ENCODE measurements around the gene HIGD1C. TPM values are rescaled to one million over a fixed set of nuclear protein-coding genes. Genes with fewer than 3 reads are reported as not detected.
"Not testable (repeated sequence)": the region's sequence is repeated elsewhere in the genome, so short reads cannot be mapped to it uniquely, and the experiment has no call there.

The HIGD1C gene
- total RNA-seq, 2 donors from 2014 or later: not detected

- no peak for TF ChIP-seq CTCF (IDR thresholded peaks at IDR 0.05)
- Histone ChIP-seq H3K4me1 (no peaks in the 10 kb centered on the region), H3K36me3 (no peaks in the 10 kb centered on the region), H3K9ac (ENCODE audit: low read depth in 2 of 2, low read length in 2 of 2) (no peak overlapping the region), H3K9me3 (no peaks in the 10 kb centered on the region), H3K27ac (no peak overlapping the region), H3K4me3 (no peak overlapping the region), H3K27me3 (no peaks in the 10 kb centered on the region)
- intact Hi-C loops (cut with DNase I): no loop called here
- DNase-seq: no peak
Measured at GRCh38 chr12:50948798-50949197, 3.5 kb upstream of the HIGD1C start.

- no peak overlapping the region for H3K9ac ChIP-seq (ENCODE audit: low read depth in 2 of 2, low read length in 2 of 2)
Measured at GRCh38 chr12:50949801-50950302, 2.5 kb upstream of the HIGD1C start.

DNA sequence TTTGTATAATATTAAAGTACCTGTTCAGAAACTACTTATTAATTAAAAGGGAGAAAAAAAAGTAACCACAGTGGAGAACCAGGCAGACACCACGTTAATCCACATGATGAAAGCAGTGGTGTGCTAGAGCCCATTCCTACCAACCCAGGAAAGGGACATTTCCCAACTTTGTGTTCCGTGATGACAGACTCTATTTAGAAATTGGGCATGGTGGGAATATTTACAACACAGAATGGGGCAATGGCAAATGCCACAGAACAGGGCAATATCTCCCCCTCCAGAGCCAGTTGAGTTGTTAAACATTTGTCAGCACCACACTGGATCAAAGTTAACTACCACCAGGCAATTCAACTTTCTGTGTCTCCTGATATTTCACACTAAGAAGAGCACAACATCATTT, 1.2 kb upstream of the HIGD1C start:
- intact Hi-C loops (cut with DNase I): no loop called here
- Histone ChIP-seq H3K27me3 (no peaks in the 10 kb centered on the region), H3K4me3 (no peak overlapping the region), H3K27ac (no peak overlapping the region), H3K36me3 (no peaks in the 10 kb centered on the region), H3K9me3 (no peaks in the 10 kb centered on the region), H3K4me1 (no peaks in the 10 kb centered on the region), H3K9ac (ENCODE audit: low read depth in 2 of 2, low read length in 2 of 2) (no peak overlapping the region)
- DNase-seq: no peak
- no peak for TF ChIP-seq CTCF (IDR thresholded peaks at IDR 0.05)

More at GRCh38 chr12:50949801-50950302, 2.5 kb upstream of the HIGD1C start:
- Histone ChIP-seq H3K36me3 (no peaks in the 10 kb centered on the region), H3K4me3 (no peak overlapping the region), H3K27ac (no peak overlapping the region), H3K9me3 (no peaks in the 10 kb centered on the region), H3K4me1 (no peaks in the 10 kb centered on the region), H3K27me3 (no peaks in the 10 kb centered on the region)
- intact Hi-C loops (cut with DNase I): no loop called here
- no peak for DNase-seq
- no peak for TF ChIP-seq CTCF (IDR thresholded peaks at IDR 0.05)

DNA sequence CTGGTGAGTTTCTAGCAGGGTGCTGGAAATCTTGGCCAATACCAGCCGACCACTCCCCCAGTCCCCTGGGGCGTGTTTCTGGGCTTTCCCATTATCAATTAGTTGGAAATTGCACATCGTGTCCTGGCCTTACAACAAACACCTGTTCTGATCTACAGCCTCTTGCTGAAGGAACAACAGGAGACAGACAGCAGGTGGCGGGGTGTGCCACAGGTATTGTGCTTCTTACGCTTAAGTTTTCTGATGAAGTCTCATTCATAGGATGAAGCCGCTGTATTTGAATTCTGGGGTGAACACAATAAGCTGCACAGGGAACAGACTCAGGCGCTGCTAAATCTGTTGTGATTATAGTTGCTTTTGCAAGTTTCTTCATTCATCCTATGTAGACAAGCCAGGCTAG, 703 bp downstream of the HIGD1C start:
- H3K4me3 ChIP-seq: no peak overlapping the region
- no peak for DNase-seq
- intact Hi-C loops (cut with DNase I): no loop called here
- H3K9me3 ChIP-seq: no peaks in the 10 kb centered on the region
- H3K9ac ChIP-seq (ENCODE audit: low read depth in 2 of 2, low read length in 2 of 2): no peak overlapping the region
- no peaks in the 10 kb centered on the region for H3K27me3 ChIP-seq
- no peak overlapping the region for H3K27ac ChIP-seq
- no peaks in the 10 kb centered on the region for H3K36me3 ChIP-seq
- H3K4me1 ChIP-seq: no peaks in the 10 kb centered on the region
- no peak for TF ChIP-seq CTCF (IDR thresholded peaks at IDR 0.05)

GRCh38 chr12:50954789-50955188, 2.4 kb downstream of the HIGD1C start:
- intact Hi-C loops (cut with DNase I); DNase-seq: not testable (repeated sequence)

DNA sequence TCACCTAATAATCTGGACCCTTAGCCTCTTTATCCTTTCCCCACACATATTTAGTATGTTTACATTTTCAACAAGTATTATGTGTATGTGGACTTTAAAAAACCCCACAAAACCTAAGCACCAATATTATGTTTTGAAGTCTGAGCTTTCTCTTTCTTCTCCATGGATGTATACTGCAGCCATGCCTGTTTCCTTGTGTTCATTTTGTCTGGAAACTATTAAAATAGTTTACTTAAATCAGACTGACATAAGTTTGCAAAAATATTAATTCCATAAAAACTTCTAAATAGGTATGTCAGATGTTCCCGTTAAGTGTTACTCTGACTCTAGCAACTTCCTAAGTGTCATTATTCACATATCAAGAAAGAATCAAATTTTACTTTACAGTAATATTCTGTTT, 2.9 kb downstream of the HIGD1C start:
- intact Hi-C loops (cut with DNase I): no loop called here
- TF ChIP-seq CTCF (IDR thresholded peaks at IDR 0.05): no peak
- no peaks in the 10 kb centered on the region for H3K27me3 ChIP-seq
- H3K9ac ChIP-seq (ENCODE audit: low read depth in 2 of 2, low read length in 2 of 2): no peak overlapping the region
- H3K4me3 ChIP-seq: no peak overlapping the region
- no peaks in the 10 kb centered on the region for H3K9me3 ChIP-seq
- no peak for DNase-seq
- H3K27ac ChIP-seq: no peak overlapping the region
- H3K4me1 ChIP-seq: no peaks in the 10 kb centered on the region
- no peaks in the 10 kb centered on the region for H3K36me3 ChIP-seq

More at GRCh38 chr12:50954789-50955188, 2.4 kb downstream of the HIGD1C start:
- H3K4me3 ChIP-seq; H3K4me1 ChIP-seq; H3K9me3 ChIP-seq; H3K9ac ChIP-seq (ENCODE audit: low read depth in 2 of 2, low read length in 2 of 2); H3K27ac ChIP-seq; H3K27me3 ChIP-seq; H3K36me3 ChIP-seq: not testable (repeated sequence)

Measured in colonic mucosa (tissue), 4 donors.